Measurements from ENCODE around the gene ACOX1.

DNA sequence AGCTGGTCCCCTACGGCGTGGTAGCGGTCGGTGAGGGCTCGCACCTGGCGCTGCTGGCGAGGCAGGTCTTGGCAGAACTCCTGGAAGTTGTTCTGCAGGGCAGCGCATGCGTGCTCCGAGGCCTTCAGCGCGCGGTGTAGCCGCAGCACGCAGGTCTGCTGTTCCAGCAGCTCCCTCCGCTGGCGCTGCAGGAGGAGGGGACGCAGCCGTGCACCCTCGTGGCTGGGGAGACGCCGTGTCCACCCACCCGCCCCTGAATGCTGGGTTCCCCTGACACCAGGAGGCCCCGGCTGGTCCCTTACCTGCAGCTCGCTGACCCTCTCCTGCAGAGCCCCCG, 35.9 kb upstream of the ACOX1 start:
- TF ChIP-seq, protein P1, sequence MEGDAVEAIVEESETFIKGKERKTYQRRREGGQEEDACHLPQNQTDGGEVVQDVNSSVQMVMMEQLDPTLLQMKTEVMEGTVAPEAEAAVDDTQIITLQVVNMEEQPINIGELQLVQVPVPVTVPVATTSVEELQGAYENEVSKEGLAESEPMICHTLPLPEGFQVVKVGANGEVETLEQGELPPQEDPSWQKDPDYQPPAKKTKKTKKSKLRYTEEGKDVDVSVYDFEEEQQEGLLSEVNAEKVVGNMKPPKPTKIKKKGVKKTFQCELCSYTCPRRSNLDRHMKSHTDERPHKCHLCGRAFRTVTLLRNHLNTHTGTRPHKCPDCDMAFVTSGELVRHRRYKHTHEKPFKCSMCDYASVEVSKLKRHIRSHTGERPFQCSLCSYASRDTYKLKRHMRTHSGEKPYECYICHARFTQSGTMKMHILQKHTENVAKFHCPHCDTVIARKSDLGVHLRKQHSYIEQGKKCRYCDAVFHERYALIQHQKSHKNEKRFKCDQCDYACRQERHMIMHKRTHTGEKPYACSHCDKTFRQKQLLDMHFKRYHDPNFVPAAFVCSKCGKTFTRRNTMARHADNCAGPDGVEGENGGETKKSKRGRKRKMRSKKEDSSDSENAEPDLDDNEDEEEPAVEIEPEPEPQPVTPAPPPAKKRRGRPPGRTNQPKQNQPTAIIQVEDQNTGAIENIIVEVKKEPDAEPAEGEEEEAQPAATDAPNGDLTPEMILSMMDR (IDR thresholded peaks at IDR 0.05) = no peak
- TF ChIP-seq, protein P2, sequence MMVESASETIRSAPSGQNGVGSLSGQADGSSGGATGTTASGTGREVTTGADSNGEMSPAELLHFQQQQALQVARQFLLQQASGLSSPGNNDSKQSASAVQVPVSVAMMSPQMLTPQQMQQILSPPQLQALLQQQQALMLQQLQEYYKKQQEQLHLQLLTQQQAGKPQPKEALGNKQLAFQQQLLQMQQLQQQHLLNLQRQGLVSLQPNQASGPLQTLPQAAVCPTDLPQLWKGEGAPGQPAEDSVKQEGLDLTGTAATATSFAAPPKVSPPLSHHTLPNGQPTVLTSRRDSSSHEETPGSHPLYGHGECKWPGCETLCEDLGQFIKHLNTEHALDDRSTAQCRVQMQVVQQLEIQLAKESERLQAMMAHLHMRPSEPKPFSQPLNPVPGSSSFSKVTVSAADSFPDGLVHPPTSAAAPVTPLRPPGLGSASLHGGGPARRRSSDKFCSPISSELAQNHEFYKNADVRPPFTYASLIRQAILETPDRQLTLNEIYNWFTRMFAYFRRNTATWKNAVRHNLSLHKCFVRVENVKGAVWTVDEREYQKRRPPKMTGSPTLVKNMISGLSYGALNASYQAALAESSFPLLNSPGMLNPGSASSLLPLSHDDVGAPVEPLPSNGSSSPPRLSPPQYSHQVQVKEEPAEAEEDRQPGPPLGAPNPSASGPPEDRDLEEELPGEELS (CRISPR knock-in tag; IDR thresholded peaks at IDR 0.05) = no peak
- TF ChIP-seq ZNF317 (CRISPR knock-in tag; IDR thresholded peaks at IDR 0.05; ENCODE audit: borderline replicate concordance, low read depth) (no peak), NFE2L1 (CRISPR knock-in tag; IDR thresholded peaks at IDR 0.05) (no peak), RELA (CRISPR knock-in tag; IDR thresholded peaks at IDR 0.05; ENCODE audit: borderline replicate concordance) (no peak), FOXJ3 (CRISPR knock-in tag; IDR thresholded peaks at IDR 0.05; ENCODE audit: borderline replicate concordance) (no peak), MYBL2 (CRISPR knock-in tag; IDR thresholded peaks at IDR 0.05) (no peak), ZNF219 (CRISPR knock-in tag; IDR thresholded peaks at IDR 0.05; ENCODE audit: borderline replicate concordance) (no peak), SMAD4 (CRISPR knock-in tag; IDR thresholded peaks at IDR 0.05) (no peak), GABPB1 (CRISPR knock-in tag; IDR thresholded peaks at IDR 0.05) (no peak), TCF7 (CRISPR knock-in tag; IDR thresholded peaks at IDR 0.05; ENCODE audit: low read depth) (no peak)
- TF ChIP-seq, protein P3, sequence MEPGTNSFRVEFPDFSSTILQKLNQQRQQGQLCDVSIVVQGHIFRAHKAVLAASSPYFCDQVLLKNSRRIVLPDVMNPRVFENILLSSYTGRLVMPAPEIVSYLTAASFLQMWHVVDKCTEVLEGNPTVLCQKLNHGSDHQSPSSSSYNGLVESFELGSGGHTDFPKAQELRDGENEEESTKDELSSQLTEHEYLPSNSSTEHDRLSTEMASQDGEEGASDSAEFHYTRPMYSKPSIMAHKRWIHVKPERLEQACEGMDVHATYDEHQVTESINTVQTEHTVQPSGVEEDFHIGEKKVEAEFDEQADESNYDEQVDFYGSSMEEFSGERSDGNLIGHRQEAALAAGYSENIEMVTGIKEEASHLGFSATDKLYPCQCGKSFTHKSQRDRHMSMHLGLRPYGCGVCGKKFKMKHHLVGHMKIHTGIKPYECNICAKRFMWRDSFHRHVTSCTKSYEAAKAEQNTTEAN (CRISPR knock-in tag; IDR thresholded peaks at IDR 0.05) = no peak
- TF ChIP-seq, protein P4, sequence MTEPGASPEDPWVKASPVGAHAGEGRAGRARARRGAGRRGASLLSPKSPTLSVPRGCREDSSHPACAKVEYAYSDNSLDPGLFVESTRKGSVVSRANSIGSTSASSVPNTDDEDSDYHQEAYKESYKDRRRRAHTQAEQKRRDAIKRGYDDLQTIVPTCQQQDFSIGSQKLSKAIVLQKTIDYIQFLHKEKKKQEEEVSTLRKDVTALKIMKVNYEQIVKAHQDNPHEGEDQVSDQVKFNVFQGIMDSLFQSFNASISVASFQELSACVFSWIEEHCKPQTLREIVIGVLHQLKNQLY (CRISPR knock-in tag; IDR thresholded peaks at IDR 0.05) = no peak
- TF ChIP-seq, protein P5, sequence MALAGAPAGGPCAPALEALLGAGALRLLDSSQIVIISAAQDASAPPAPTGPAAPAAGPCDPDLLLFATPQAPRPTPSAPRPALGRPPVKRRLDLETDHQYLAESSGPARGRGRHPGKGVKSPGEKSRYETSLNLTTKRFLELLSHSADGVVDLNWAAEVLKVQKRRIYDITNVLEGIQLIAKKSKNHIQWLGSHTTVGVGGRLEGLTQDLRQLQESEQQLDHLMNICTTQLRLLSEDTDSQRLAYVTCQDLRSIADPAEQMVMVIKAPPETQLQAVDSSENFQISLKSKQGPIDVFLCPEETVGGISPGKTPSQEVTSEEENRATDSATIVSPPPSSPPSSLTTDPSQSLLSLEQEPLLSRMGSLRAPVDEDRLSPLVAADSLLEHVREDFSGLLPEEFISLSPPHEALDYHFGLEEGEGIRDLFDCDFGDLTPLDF (CRISPR knock-in tag; IDR thresholded peaks at IDR 0.05) = no peak

Measured in WTC11 (cell line).